LoVo (cell line): Measurements from ENCODE around the gene ACTL7A.

ENCODE experiments used
- DNase-seq: peaks from one replicate; pipeline ENCODE4 v3.0.0-alpha.2; 2016; ENCODE audit warnings: low spot score

The ACTL7A gene

GRCh38 chr9:108850293-108850897, 11.7 kb upstream of the ACTL7A start:
- DNase-seq, result no peak

DNA sequence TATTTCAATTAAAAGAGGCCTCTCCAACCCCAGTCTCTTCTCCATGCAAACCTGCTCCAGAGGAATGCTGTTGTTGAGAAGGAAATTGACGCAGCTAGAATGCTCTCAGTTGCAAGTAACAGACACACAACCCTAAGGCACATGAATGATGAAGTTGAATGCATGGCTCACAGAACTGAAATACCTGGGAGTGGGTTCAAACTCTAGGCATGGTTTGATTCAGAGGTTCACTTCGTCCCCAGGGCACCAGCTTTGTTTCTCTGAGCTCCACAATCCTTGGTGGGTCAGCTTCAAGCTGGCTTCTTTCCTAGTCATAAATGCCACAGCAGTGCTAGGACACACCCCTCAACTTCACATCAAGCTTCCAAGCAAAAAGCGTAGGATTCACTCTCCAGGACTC, 10.9 kb upstream of the ACTL7A start:
- no peak for DNase-seq

GRCh38 chr9:108852079-108852478, 10.0 kb upstream of the ACTL7A start:
- DNase-seq, result no peak

GRCh38 chr9:108854094-108854493, 8.0 kb upstream of the ACTL7A start:
- DNase-seq, result no peak

DNA sequence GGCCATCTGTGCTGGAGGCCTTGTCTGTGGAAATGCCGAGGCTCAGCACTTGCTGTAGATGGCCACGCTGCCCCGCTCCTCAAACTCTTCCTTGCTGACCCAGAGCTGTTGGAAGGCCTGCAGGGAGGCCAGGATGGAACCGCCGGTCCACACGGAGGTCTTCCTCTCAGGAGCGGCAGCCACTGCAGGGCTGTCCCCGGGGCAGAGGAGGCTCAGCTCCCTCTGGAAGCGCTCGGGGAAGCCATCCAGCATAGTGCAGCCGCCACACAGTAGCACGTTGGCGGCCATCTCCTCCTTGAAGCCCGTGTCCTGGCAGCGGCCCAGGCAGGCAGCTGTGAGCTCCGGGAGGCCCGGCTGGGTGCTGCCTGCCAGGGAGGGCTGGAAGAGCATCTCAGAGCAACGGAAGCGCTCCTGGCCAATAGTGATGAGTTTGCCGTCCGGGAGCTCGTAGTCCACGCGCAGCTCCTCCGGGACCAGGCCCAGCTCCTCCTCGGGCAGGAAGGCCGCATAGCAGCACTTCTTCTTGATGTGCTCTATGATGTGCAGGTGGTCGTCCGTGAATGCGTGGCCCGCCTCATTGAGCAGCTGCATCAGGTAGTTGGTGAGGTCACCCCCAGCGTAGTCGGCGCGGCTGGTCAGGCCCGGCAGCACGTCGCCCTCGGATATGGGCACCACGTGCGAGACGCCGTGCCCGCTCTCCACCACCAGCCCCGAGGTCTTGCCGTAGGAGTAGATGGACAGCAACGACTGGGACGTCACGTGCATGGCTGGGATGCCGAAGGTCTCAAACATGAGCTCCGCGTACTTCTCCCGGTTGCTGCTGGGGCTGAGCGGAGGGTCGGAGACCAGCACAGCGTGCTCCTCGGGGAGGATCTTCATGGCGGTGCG, 7.2 kb upstream of the ACTL7A start:
- no peak for DNase-seq

DNA sequence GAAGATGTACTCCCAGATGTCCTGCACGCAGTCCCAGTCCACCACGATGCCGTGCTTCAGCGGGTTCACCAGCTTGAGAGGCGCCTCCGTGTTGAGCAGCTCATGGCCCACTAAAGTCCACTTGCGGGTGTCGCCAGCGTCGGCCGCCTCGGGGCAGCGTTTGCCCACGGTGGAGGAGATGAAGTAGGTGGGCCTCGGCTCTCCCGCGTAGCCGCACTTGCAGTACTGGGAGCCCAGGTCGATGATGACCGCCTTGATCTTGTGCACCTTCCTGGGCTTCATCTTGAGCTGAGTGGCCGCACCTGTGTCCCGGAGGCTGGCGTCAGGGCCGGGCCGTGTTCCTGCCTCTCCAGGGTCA, 6.6 kb upstream of the ACTL7A start:
- DNase-seq, result no peak

GRCh38 chr9:108855888-108856287, 6.2 kb upstream of the ACTL7A start, which contains the start of gene ACTL7B:
TSS of gene ACTL7B (minus strand) at chr9:108855986. CDS start at chr9:108855930, 56 bp downstream.
- DNase-seq, result no peak

GRCh38 chr9:108857572-108857971, 4.5 kb upstream of the ACTL7A start:
- no peak for DNase-seq

- no peak for DNase-seq
These were observed 2.5 kb upstream of the ACTL7A start for GRCh38 chr9:108859459-108860114.

DNA sequence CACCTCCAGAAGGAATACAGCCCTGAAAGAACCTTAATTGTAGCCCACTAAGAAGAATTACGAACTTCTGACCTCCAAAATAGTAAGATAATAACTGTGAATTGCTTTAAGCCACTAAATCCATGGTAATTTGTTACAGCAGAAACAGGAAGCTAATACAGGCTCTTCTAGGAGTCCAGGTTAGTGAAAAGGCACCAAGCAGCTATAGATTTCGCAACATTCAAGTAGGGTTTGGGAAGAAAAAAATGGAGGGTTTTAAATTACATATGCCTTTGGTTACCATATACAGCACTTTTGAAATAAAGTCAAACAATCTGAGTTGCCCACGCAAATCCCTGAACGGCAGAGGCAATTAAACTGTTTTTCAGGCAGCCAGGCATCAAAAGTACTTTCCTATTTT, 1.7 kb upstream of the ACTL7A start:
- no peak for DNase-seq

DNA sequence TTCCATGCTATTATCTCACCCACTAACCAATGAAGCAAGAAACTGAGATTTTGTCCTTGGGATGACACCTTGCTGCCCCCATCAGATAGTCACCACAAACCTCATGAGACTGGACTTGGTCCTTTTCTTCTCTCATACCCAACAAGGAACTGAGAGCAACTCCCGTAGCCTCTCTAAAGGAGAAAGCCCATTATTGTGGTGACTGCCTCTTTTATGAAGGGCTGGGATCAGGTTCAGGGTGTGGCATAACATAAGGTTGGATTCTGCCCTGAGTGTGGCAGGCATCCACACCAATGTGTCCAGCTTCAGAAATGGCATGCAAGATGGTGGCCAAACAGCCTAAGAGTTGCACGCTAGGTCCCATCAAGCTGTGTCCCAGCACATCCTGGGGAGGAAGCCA, 1.3 kb upstream of the ACTL7A start:
- DNase-seq, result no peak

- no peak for DNase-seq
These were observed 602 bp upstream of the ACTL7A start for GRCh38 chr9:108861464-108861863.

DNA sequence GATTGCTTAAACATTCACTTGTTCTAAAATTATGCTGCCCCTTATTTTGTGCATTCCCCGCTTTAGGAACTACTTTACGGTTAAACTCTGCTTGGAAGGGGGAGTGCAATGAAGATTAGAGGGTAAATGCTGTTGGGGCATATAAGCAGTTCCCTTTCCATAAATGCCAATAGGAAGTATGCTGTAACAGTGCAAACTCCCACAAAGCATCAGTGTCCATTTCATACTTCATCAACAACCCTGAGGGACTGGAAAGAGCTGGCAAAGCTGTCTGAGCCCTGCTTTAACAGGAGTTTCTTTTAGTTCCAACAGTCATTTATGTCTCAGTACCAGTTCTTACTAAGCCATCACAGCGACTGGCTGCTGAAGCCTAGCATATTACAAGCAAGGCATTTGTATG, 1.8 kb downstream of the ACTL7A start:
- no peak for DNase-seq

GRCh38 chr9:108864446-108864845, 2.4 kb downstream of the ACTL7A start:
- DNase-seq, result no peak

DNA sequence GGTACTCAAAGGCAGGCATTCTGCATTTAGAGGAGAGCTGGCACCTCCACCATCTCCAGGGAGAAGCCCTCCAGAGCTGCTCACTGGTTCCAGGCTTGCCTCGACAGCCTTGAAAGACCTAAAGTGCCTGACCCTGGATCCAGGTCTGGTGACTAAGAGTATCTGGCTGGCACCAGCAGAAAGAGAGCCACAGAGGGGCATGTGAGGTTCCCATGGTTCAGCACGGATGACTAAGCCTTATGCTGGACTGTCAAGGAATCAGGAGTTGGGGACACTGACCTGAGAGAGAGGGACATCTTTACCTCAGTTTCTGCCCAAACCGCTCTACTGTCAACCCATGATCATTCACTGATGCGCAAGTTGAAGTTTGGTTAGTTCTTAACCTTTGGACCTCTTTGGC, 3.0 kb downstream of the ACTL7A start:
- no peak for DNase-seq

GRCh38 chr9:108866001-108866420, 3.9 kb downstream of the ACTL7A start:
- no peak for DNase-seq

GRCh38 chr9:108867116-108867515, 5.0 kb downstream of the ACTL7A start:
- no peak for DNase-seq

GRCh38 chr9:108867829-108868228, 5.8 kb downstream of the ACTL7A start:
- DNase-seq, result no peak

DNA sequence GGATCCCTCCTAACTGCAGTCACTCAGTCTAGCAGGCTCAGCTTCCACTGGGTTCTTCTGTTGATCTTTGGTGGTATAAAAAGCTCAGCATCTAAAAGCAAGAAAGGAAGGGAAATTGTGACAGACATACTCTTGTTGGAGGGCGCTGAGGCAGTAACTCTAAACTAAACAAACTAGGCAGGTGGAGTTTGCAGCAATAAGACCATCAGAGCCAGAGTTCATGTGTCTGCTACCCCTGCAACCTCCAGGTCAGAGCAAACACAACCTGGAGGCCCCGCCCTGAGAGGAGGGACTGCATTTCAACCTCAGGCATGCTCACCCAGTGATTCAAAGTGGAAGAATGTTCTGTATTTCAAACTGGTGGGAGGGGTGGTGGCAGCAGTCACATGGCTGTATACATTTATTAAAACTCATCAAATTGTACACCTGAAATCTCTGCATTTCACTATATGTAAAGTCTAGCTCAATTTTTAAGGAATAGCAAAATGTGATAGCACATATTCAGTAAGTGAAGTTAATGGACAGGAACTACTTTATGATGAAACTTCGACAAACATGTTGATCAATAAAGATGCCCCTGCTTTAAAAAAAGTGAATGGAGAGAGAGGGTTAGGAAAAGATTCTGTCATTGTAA, 7.1 kb downstream of the ACTL7A start:
- peak; percentile 44 for DNase-seq

DNA sequence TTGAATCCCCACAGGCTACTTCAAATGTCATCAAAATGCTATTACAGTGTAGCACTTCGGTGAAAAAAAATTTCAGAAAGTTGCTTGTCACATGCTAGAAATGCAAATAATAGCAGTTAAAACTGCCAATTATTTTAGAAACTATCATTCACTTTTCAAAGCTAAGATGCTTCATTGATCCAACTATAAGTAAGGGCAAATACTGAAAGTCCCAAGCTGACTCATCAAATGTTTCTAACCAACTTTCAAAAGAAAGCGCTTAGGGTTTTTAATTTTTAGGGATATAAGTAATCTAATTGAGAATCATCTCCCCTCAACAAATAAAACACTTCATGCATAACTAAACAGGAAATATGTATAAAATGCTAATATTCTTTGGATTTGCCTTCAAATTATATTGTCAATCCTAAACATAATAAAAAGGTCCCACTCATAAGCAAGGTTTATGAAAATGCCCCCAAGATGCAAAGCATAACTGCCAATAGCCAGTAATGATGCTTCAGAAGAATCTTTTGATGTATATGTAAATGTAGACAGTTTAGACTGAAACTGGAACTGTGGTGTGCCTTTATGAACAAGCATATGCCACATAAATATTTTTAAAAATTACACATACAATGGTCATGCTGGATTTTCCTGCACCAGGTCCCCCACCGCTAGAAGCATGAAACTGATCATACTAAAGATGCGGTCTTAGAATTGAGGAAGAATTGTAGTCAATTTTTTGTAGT, 12.2 kb downstream of the ACTL7A start:
- no peak for DNase-seq

DNA sequence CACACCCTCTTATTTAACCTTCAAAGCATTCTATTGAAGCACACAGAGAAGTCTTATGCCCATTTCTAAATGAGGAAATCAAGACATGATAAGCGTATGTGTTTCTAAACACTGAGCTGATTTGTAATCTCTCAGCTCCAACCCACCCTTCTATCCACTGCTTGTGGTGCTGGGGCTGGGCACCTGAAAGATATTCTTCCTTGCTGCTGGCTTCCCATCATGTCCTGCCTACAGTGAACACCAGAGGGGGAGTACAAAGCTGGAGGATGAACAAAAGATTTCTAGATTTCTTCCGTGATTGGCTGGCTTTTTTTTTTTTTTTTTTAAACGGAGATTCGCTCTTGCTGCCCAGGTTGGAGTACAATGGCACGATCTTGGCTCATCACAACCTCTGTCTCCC, 14.4 kb downstream of the ACTL7A start:
- no peak for DNase-seq

DNA sequence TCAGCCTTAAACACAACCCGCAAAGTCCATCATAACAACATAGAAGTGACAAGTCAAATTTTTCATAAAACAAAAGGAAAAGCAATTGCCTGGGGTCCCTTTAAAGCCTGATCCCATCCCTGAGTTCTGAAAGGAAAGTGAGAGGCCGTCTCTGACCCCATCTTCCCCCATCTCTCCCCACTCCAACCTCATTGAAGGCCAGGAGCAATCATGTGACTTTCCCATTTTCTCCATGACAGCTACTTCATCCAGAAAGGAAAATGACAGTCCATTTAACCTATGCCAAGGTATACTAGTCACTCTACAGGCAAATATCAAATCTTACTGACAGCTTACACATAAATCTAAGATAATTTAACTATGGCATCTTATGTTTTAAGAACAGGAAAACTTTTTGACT, 15.5 kb downstream of the ACTL7A start:
- DNase-seq, result no peak
